Right lobe of liver (tissue), 4 donors: ENCODE measurements around the gene CYBA.

Experiments used
- POLR2A ChIP-seq: fragments of 450-650 bp; IDR thresholded peaks from one replicate; pipeline ENCODE4 v1.6.1; 2017; ENCODE audit warnings: antibody characterized with exemption, mild to moderate bottlenecking
- TF ChIP-seq, protein P1 (sequence below), 4 donors: fragments of 200-600 bp in 3 of 4; fragments of 450-650 bp in 1 of 4; IDR thresholded peaks; one replicate each; pipeline versions ENCODE4 v1.5.1 to v1.8.0; 2016 to 2022; ENCODE audit warnings: antibody characterized with exemption in 4 of 4, mild to moderate bottlenecking in 2 of 4
- donor health status: DM: no; HTN: no; CAD: no.
- donor health status: DM: no; HTN: no; CAD: no.
- donor health status: DM: no; HTN: yes; CAD: no.

DNA sequence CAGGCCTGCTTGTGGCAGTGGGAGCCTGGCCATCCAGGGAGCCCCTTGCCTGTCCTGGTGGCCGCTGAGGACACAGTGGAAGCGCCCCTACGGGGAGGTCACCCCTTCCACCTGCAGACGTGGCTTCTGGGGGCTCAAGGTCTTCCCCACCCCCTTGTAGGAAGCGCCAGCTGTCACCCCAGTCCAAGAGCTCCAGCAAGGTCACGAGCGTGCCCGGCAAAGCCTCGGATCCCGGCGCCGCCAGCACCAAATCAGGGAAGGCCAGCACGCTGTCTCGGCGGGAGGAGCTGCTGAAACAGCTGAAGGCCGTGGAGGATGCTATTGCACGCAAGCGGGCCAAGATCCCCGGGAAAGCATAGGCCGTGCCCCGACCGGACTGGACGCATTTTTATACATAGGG is 19.9 kb downstream of the CYBA start:
- no peak for TF ChIP-seq POLR2A
- TF ChIP-seq, protein P1, sequence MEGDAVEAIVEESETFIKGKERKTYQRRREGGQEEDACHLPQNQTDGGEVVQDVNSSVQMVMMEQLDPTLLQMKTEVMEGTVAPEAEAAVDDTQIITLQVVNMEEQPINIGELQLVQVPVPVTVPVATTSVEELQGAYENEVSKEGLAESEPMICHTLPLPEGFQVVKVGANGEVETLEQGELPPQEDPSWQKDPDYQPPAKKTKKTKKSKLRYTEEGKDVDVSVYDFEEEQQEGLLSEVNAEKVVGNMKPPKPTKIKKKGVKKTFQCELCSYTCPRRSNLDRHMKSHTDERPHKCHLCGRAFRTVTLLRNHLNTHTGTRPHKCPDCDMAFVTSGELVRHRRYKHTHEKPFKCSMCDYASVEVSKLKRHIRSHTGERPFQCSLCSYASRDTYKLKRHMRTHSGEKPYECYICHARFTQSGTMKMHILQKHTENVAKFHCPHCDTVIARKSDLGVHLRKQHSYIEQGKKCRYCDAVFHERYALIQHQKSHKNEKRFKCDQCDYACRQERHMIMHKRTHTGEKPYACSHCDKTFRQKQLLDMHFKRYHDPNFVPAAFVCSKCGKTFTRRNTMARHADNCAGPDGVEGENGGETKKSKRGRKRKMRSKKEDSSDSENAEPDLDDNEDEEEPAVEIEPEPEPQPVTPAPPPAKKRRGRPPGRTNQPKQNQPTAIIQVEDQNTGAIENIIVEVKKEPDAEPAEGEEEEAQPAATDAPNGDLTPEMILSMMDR (IDR thresholded peaks at IDR 0.05): no peak
